Skeletal muscle tissue (tissue), 4 donors: ENCODE results near the gene CASKIN1. TPM values are rescaled to one million over a fixed set of nuclear protein-coding genes. Genes with fewer than 3 reads are reported as not detected.

Source experiments
- H3K27ac ChIP-seq: one replicate; pipeline ENCODE4 v1.7.0; 2013; ENCODE audit warnings: mild to moderate bottlenecking, low read depth, low read length, inconsistent platforms
- H3K27me3 ChIP-seq, 3 donors: one replicate each; pipeline ENCODE4 v1.7.0; 2013; ENCODE audit warnings: low read length in 3 of 3; ENCODE audit not compliant: control insufficient read depth in 3 of 3, insufficient read depth in 3 of 3
- H3K36me3 ChIP-seq, 3 donors: one replicate each; pipeline ENCODE4 v1.7.0; 2013; ENCODE audit warnings: low read length in 3 of 3; ENCODE audit not compliant: control insufficient read depth in 3 of 3, insufficient read depth in 3 of 3
- H3K4me1 ChIP-seq, 3 donors: one replicate each; pipeline ENCODE4 v1.7.0; 2013; ENCODE audit warnings: low read length in 3 of 3, mild to moderate bottlenecking in 3 of 3; ENCODE audit not compliant: control insufficient read depth in 3 of 3, insufficient read depth in 3 of 3
- H3K4me3 ChIP-seq, 3 donors: one replicate each; pipeline ENCODE4 v1.7.0; 2013; ENCODE audit warnings: low read length in 3 of 3
- H3K9ac ChIP-seq, 3 donors: one replicate each; pipeline ENCODE4 v1.7.0; 2013; ENCODE audit warnings: low read length in 3 of 3, mild to moderate bottlenecking in 3 of 3, moderate library complexity in 2 of 3, low read depth in 1 of 3
- H3K9me3 ChIP-seq, 3 donors: one replicate each; pipeline ENCODE4 v1.7.0; 2013; ENCODE audit warnings: low read length in 3 of 3; ENCODE audit not compliant: control insufficient read depth in 3 of 3
- total RNA-seq: library from RNA; depleted of rRNA; stranded (reverse); fragments of >200 nt; gene quantifications from one replicate; pipeline ENCODE4 v1.2.3, GENCODE V29; 2014
- donor health status: Osteomylitis.

Gene CASKIN1
- total RNA-seq, 1 donor from 2014 or later = 0.52 TPM

DNA sequence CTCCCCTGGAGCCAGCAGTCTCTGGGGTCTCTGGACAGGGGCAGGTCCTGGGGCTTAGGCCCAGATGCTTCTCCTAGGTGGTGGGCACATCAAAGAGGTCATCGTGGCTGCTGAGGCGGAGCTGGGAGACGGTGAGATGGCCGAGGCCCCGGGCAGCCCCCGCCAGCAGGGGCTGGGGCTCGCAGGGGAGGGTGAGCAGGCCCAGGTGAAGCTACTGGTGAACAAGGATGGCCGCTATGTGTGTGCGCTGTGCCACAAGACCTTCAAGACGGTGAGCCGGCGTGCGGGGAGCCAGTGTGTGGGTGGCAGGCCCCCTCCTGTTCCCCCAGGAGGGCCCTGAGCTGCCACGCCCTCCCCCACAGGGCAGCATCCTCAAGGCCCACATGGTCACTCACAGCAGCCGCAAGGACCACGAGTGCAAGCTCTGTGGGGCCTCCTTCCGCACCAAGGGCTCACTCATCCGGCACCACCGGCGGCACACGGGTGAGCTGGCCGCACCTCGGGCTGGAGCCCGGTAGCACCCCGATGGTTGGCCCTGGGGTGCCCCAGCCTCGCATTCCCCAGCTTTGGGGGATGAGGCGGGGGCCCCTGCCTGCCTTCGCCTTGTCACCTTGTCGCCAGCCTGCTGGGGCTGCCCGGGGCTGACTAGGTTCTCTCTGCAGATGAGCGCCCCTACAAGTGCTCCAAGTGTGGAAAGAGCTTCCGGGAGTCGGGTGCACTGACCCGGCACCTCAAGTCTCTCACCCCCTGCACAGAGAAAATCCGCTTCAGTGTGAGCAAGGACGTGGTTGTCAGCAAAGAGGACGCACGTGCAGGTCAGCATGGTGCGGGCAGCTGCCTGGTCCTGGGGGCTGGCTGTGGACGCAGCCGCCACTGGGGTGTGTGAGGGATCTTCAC, 35.9 kb upstream of the CASKIN1 start:
- Histone ChIP-seq H3K27me3 (peaks cover 10 to 21% (median 17%) of the 10 kb centered on the region in 3 donors), H3K27ac (no peak overlapping the region), H3K4me1 (peaks cover 12 to 15% (median 12%) of the 10 kb centered on the region in 3 donors), H3K9me3 (no peaks in the 10 kb centered on the region), H3K4me3 (no peak overlapping the region), H3K9ac (no peak overlapping the region), H3K36me3 (peaks cover 63 to 71% (median 68%) of the 10 kb centered on the region in 3 donors)

DNA sequence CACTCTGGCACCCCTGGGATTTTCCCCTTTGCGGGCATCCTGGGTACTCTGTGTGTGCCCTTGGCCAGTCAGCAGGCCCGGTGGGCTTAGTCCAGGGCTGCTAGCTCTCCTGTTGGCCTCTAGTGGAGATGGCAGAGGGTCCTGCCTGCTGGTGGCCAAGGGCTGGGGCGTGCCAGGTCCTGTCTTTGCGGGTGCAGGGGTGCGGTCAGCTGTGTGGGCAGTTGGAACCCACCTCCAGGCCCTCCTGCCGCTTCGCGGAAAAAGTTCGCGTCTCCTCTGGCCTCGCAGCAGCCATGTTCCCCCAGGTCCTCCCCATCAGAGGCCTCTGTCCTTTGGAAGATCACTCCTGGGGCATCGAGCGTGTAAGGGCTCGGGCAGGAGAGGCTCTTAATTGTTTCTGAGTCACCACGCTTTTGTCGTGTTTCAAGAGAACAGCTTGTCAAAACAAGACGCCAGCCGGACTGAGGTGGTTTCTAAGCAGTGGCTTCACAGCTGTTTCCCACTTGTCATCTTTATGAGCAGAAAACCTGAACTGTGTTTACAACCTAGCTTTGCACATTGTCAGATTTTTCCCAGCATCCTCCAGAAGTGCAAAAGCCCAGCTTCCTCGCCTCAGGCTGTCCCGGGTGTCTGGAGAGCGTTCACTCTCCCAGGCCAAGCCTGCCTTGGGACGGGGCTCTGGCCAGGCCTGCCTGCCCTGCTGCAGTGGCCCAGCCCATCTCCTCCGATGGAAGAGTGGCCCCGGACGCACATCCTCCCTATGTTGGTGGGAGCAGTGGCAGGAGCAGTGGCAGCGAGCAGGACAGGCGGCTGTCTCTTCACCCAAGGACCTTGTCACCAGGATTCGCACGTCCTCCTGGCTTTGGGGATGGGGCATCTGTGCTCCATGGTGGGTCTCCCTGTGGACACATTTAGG, 34.9 kb upstream of the CASKIN1 start:
- H3K27ac ChIP-seq = no peak overlapping the region
- no peak overlapping the region for H3K9ac ChIP-seq
- peaks cover 63 to 74% (median 72%) of the 10 kb centered on the region in 3 donors for H3K36me3 ChIP-seq

DNA sequence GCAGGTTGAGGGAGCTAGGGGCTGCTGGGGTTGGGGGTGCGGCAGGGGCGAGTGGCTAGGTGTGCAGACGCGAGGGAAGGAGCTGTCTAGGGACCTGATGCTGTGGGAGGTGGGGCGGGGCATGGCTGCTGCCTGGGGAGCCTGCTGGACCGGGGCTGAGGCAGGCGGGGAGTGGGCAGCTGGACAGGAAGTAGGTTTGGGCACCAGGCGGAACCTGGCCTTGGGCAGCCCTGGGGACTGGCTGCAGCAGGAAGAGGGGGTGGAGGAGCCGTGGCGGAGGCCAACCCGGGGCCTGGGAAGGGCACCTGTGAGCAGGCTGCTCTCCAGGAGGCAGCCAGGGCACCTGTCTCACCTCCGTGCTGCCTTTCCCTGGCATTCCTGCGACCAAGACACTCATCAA, 34.0 kb upstream of the CASKIN1 start:
- H3K4me1 ChIP-seq = peaks cover 0 to 8% (median 8%) of the 10 kb centered on the region in 3 donors
- no peaks in the 10 kb centered on the region for H3K9me3 ChIP-seq
- no peak overlapping the region for H3K9ac ChIP-seq
- no peak overlapping the region for H3K27ac ChIP-seq
- H3K27me3 ChIP-seq = peaks cover 0 to 3% (median 2%) of the 10 kb centered on the region in 3 donors
- H3K36me3 ChIP-seq = peaks cover 63 to 71% (median 70%) of the 10 kb centered on the region in 3 donors
- no peak overlapping the region for H3K4me3 ChIP-seq

More for the DNA sequence above, 34.9 kb upstream of the CASKIN1 start:
- H3K27me3 ChIP-seq = peaks cover 5 to 12% (median 8%) of the 10 kb centered on the region in 3 donors
- no peaks in the 10 kb centered on the region for H3K9me3 ChIP-seq
- H3K4me3 ChIP-seq = no peak overlapping the region
- peaks cover 6 to 9% (median 6%) of the 10 kb centered on the region in 3 donors for H3K4me1 ChIP-seq

DNA sequence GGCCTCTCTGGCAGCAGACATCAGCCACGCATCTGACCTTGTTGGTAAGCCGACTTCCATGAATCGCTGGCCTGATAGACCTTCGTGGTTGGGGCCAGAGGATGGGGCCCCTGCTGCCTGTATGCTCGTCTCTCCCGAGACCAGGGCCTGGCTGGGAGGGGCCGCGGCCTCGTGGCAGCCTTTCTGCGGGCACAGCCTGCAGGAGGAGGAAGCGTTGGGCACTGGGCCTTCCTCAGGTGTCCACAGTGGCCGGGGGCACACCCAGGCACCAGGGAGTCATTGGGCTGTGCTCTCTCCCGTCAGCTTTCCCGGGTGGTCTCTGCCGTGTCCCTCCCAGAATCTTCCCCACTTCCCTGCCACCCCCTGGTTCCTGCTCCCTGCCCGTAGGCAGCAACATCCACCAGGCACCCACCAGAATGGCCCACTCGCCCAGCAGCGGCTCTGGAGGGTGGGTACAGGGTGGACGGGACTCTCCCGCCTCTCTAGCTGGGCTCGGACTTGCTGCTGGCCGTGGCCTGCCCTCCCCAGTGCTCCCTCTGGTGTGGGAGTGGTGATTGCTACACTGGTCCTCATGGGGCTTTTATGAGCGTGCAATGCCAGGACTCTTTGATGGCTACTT, 33.3 kb upstream of the CASKIN1 start:
- H3K4me3 ChIP-seq = no peak overlapping the region
- no peak overlapping the region for H3K9ac ChIP-seq
- peaks cover 4 to 13% (median 13%) of the 10 kb centered on the region in 3 donors for H3K4me1 ChIP-seq
- no peaks in the 10 kb centered on the region for H3K9me3 ChIP-seq
- H3K36me3 ChIP-seq = peaks cover 59 to 65% (median 64%) of the 10 kb centered on the region in 3 donors
- H3K27ac ChIP-seq = no peak overlapping the region
- no peaks in the 10 kb centered on the region for H3K27me3 ChIP-seq

GRCh38 chr16:2229091-2229490, 32.7 kb upstream of the CASKIN1 start:
- peaks cover 10 to 19% (median 19%) of the 10 kb centered on the region in 3 donors for H3K4me1 ChIP-seq
- no peak overlapping the region for H3K27ac ChIP-seq
- no peaks in the 10 kb centered on the region for H3K27me3 ChIP-seq
- H3K9me3 ChIP-seq = no peaks in the 10 kb centered on the region
- H3K9ac ChIP-seq = no peak overlapping the region
- peaks cover 54 to 59% (median 59%) of the 10 kb centered on the region in 3 donors for H3K36me3 ChIP-seq
- H3K4me3 ChIP-seq = no peak overlapping the region

GRCh38 chr16:2228161-2228824, 31.9 kb upstream of the CASKIN1 start:
- Histone ChIP-seq H3K36me3 (peaks cover 46 to 51% (median 51%) of the 10 kb centered on the region in 3 donors), H3K9ac (no peak overlapping the region)

DNA sequence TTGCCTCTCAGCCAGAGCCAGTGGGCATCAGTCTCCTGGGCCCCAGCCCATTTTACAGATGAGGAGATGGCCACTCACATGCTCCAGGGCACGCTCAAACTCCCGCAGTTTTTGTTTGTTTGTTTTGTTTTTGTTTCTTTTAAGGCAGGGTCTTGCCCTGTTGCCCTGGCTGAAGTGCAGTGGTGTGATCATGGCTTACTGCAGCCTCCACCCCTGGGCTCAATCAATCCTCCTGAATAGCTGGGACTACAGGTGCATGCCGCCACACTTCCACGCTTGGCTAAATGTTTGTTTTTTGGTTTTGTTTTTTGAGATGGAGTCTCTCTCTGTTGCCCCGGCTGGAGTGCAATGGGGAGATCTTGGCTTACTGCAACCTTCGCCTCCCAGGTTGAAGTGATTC, 30.5 kb upstream of the CASKIN1 start:
- H3K4me3 ChIP-seq = no peak overlapping the region
- peak overlapping the region in 1 of 3 donors; percentile 33 for H3K9ac ChIP-seq
- no peak overlapping the region for H3K27ac ChIP-seq
- peaks cover 33 to 38% (median 37%) of the 10 kb centered on the region in 3 donors for H3K36me3 ChIP-seq
- H3K9me3 ChIP-seq = no peaks in the 10 kb centered on the region
- peaks cover 13 to 24% (median 24%) of the 10 kb centered on the region in 3 donors for H3K4me1 ChIP-seq
- H3K27me3 ChIP-seq = no peaks in the 10 kb centered on the region

More at GRCh38 chr16:2228161-2228824, 31.9 kb upstream of the CASKIN1 start:
- H3K4me1 ChIP-seq = peaks cover 10 to 24% (median 21%) of the 10 kb centered on the region in 3 donors
- H3K27me3 ChIP-seq = no peaks in the 10 kb centered on the region
- no peak overlapping the region for H3K27ac ChIP-seq
- no peaks in the 10 kb centered on the region for H3K9me3 ChIP-seq
- no peak overlapping the region for H3K4me3 ChIP-seq

- Histone ChIP-seq H3K4me1 (peaks cover 13 to 24% (median 24%) of the 10 kb centered on the region in 3 donors), H3K27ac (no peak overlapping the region), H3K4me3 (no peak overlapping the region), H3K9ac (peak overlapping the region in 2 of 3 donors; percentile 33 to 54), H3K9me3 (no peaks in the 10 kb centered on the region), H3K27me3 (no peaks in the 10 kb centered on the region), H3K36me3 (peaks cover 27 to 33% (median 31%) of the 10 kb centered on the region in 3 donors)
Observed at GRCh38 chr16:2226245-2226793, 29.9 kb upstream of the CASKIN1 start.
